GM18526 (cell line): ENCODE results near the gene NHERF1.

Experiments used
- POLR2A ChIP-seq: IDR thresholded peaks from 3 replicates; pipeline ENCODE4 v1.6.1; 2011; ENCODE audit not compliant: insufficient read length; ENCODE audit errors: extremely low read depth

Gene NHERF1

GRCh38 chr17:74729866-74730265 is 18.6 kb upstream of the NHERF1 start:
- TF ChIP-seq POLR2A = no peak

- no peak for TF ChIP-seq POLR2A
These were observed 17.7 kb upstream of the NHERF1 start for GRCh38 chr17:74730491-74731346.

GRCh38 chr17:74731347-74731605 is 17.2 kb upstream of the NHERF1 start:
- TF ChIP-seq POLR2A = no peak

- TF ChIP-seq POLR2A = no peak
These were observed 16.2 kb upstream of the NHERF1 start for GRCh38 chr17:74732042-74732867.

- TF ChIP-seq POLR2A = no peak
These were observed 14.9 kb upstream of the NHERF1 start for GRCh38 chr17:74733365-74734122.

GRCh38 chr17:74734256-74734655 is 14.2 kb upstream of the NHERF1 start:
- no peak for TF ChIP-seq POLR2A

GRCh38 chr17:74736513-74737298 is 11.7 kb upstream of the NHERF1 start, which contains the start of gene RAB37:
TSS of gene RAB37 (plus strand) at chr17:74737256. CDS start at chr17:74737273, 17 bp downstream.
- TF ChIP-seq POLR2A = no peak

- TF ChIP-seq POLR2A = no peak
These were observed 11.0 kb upstream of the NHERF1 start for GRCh38 chr17:74737299-74738050.

GRCh38 chr17:74738051-74738996 is 10.1 kb upstream of the NHERF1 start:
- TF ChIP-seq POLR2A = no peak

GRCh38 chr17:74739227-74739831 is 9.1 kb upstream of the NHERF1 start:
- no peak for TF ChIP-seq POLR2A

- no peak for TF ChIP-seq POLR2A
These were observed 8.3 kb upstream of the NHERF1 start for GRCh38 chr17:74740173-74740572.

- TF ChIP-seq POLR2A = no peak
These were observed 7.6 kb upstream of the NHERF1 start for GRCh38 chr17:74740641-74741387.
